Adrenal gland (tissue), 12 donors: ENCODE results near the gene ZNF143. TPM values are rescaled to one million over a fixed set of nuclear protein-coding genes. Genes with fewer than 3 reads are reported as not detected.
"Not testable (repeated sequence)": the region's sequence is repeated elsewhere in the genome, so short reads cannot be mapped to it uniquely, and the experiment has no call there.

ENCODE experiments used
- DNase-seq, 7 donors: peaks; one replicate each; pipeline ENCODE4 v3.0.0-alpha.2; 2019 to 2020
- H3K27ac ChIP-seq, 5 donors: fragments of 200-600 bp; sonication (generic) in 4 of 5; 1 replicate in 3 of 5; 2 replicates in 2 of 5; pipeline versions ENCODE4 v1.5.1 to v1.8.0; 2016 to 2020; ENCODE audit warnings: mild to moderate bottlenecking in 1 of 5
- H3K27me3 ChIP-seq: fragments of 200-600 bp; 2 replicates; pipeline ENCODE4 v1.8.0; 2021
- H3K36me3 ChIP-seq, 2 donors: fragments of 200-600 bp; replicated peaks in 1 of 2; 1 replicate in 1 of 2; 2 replicates in 1 of 2; pipeline versions ENCODE4 v1.5.1 to v1.8.0; 2018 to 2022
- H3K4me1 ChIP-seq, 2 donors: fragments of 200-600 bp; replicated peaks in 1 of 2; 1 replicate in 1 of 2; 2 replicates in 1 of 2; pipeline versions ENCODE4 v1.5.1 to v1.8.0; 2018 to 2021
- H3K4me3 ChIP-seq, 4 donors: fragments of 200-600 bp; sonication (generic) in 3 of 4; one replicate each; pipeline ENCODE4 v1.5.1; 2016 to 2018
- H3K9me3 ChIP-seq, 3 donors: fragments of 200-600 bp; sonication (generic) in 1 of 3; replicated peaks in 1 of 3; 1 replicate in 2 of 3; 2 replicates in 1 of 3; pipeline versions ENCODE4 v1.5.1 to v1.8.0; 2016 to 2021
- CTCF ChIP-seq, 6 experiments: fragments of 450-650 bp in 4 of 6; fragments of 200-600 bp in 2 of 6; sonication (generic) in 1 of 6; IDR thresholded peaks; 1 replicate in 5 of 6; 2 replicates in 1 of 6; pipeline versions ENCODE4 v1.5.1 to v1.8.0; 2016 to 2021; ENCODE audit warnings: antibody characterized with exemption in 6 of 6, mild to moderate bottlenecking in 2 of 6, moderate library complexity in 1 of 6
- POLR2A ChIP-seq, 2 donors: fragments of 450-650 bp; IDR thresholded peaks; one replicate each; pipeline ENCODE4 v1.6.1; 2017; ENCODE audit warnings: antibody characterized with exemption in 2 of 2, mild to moderate bottlenecking in 2 of 2, moderate library complexity in 1 of 2
- WGBS, 4 donors: extraction: QIAGEN DNeasy Blood & Tissue Kit in 2 of 4; methylation state at CpG; one replicate each; pipeline versions ENCODE4 v1.1.5 to v1.1.7; 2013 to 2017; 5-methylcytosine and 5-hydroxymethylcytosine counted together
- intact Hi-C, 2 donors: fragments of 100-400 bp; cut with DNase I; formaldehyde crosslinking; loops; one replicate each; pipeline versions ENCODE4 v1.14.1 to v1.15.0; 2022 to 2023
- polyA plus RNA-seq, 3 donors: library from polyadenylated mRNA; stranded (reverse); fragments of 200-250 nt in 2 of 3; fragments of 350-450 nt in 1 of 3; fragmentation: Illumina TruSeq in 1 of 3; extraction: RNeasy Lipid Tissue Mini Kit (QIAGEN cat#74804) in 1 of 3; gene quantifications; one replicate each; pipeline ENCODE4 v1.2.3, GENCODE V29; 2013 to 2014
- total RNA-seq, 9 donors: library from RNA; depleted of rRNA in 4 of 9; stranded (reverse); fragments of >200 nt in 4 of 9; fragments of 120-200 nt in 1 of 9; fragmentation: NEBNext Ultra II Directional in 1 of 9; extraction: Animal tissue kit (Norgen Biotek cat#: 25700) in 1 of 9; gene quantifications; one replicate each; pipeline versions ENCODE4 v1.1.0 to v1.2.4, GENCODE V29; 2013 to 2023
- donor health status: healthy with polysubstance abuse.
- donor health status: Bipolar disorder and iron deficiency.
- donor health status: DM: yes; HTN: yes; CAD: no.
- donor health status: DM: no; HTN: no; CAD: no.
- donor health status: DM: no; HTN: no; CAD: no.
- donor health status: DM: yes; HTN: yes; CAD: no.

Gene ZNF143
- total and polyA plus RNA-seq, 12 donors = 6.8 to 29.8 (median 17.1) TPM

- Histone ChIP-seq H3K4me1 (peaks cover 7 to 17% of the 10 kb centered on the region in 2 donors), H3K27me3 (no peaks in the 10 kb centered on the region), H3K36me3 (no peaks in the 10 kb centered on the region), H3K27ac (no peak overlapping the region), H3K4me3 (no peak overlapping the region), H3K9me3 (no peaks in the 10 kb centered on the region)
- intact Hi-C loops = loop anchor here (10.0 kb wide), 2 partner anchors 82 to 212 kb away; no protein-coding TSS in a partner anchor
- TF ChIP-seq CTCF (IDR thresholded peaks at IDR 0.05) = no peak
- no peak for TF ChIP-seq POLR2A (IDR thresholded peaks at IDR 0.05)
- no peak for DNase-seq
- WGBS, 4 donors = 89 to 93% (median 90%) methylated on average over 9 of the region's 9 CpGs
Measured at GRCh38 chr11:9533058-9533457, 72.2 kb downstream of the ZNF143 start.

- no peaks in the 10 kb centered on the region for H3K27me3 ChIP-seq
- DNase-seq = no peak
- no peaks in the 10 kb centered on the region for H3K36me3 ChIP-seq
- no peak overlapping the region for H3K4me3 ChIP-seq
- WGBS, 4 donors = 79 to 86% (median 82%) methylated on average over 5 of the region's 5 CpGs
- no peaks in the 10 kb centered on the region for H3K9me3 ChIP-seq
- TF ChIP-seq POLR2A (IDR thresholded peaks at IDR 0.05) = no peak
- no peak for TF ChIP-seq CTCF (IDR thresholded peaks at IDR 0.05)
- H3K27ac ChIP-seq = no peak overlapping the region
- H3K4me1 ChIP-seq = peaks cover 0 to 8% of the 10 kb centered on the region in 2 donors
- intact Hi-C loops = loop anchor here (10.0 kb wide), 2 partner anchors 81 to 211 kb away; no protein-coding TSS in a partner anchor
Measured at GRCh38 chr11:9533736-9534473, 73.1 kb downstream of the ZNF143 start.

- Histone ChIP-seq H3K9me3 (no peaks in the 10 kb centered on the region), H3K4me3 (no peak overlapping the region), H3K27ac (peak overlapping the region in 1 of 5 donors; percentile 40), H3K27me3 (no peaks in the 10 kb centered on the region), H3K4me1 (no peaks in the 10 kb centered on the region), H3K36me3 (no peaks in the 10 kb centered on the region)
- TF ChIP-seq POLR2A (IDR thresholded peaks at IDR 0.05) (no peak), CTCF (IDR thresholded peaks at IDR 0.05) (peak; percentile 51 to 83 (median 76))
- intact Hi-C loops = loop anchor here (10.0 kb wide), 2 partner anchors 80 to 210 kb away; no protein-coding TSS in a partner anchor
- peak; percentile 59 to 88 (median 72) for DNase-seq
- 74 to 80% (median 75%) methylated on average over 6 of the region's 6 CpGs for WGBS, 4 donors
Measured at GRCh38 chr11:9535189-9535781, 74.5 kb downstream of the ZNF143 start.

- Histone ChIP-seq H3K4me3 (no peak overlapping the region), H3K36me3 (no peaks in the 10 kb centered on the region), H3K27me3 (no peaks in the 10 kb centered on the region), H3K4me1 (no peaks in the 10 kb centered on the region), H3K27ac (no peak overlapping the region), H3K9me3 (no peaks in the 10 kb centered on the region)
- intact Hi-C loops = loop anchor here (10.0 kb wide), 2 partner anchors 76 to 206 kb away; no protein-coding TSS in a partner anchor
- TF ChIP-seq POLR2A (IDR thresholded peaks at IDR 0.05) (no peak), CTCF (IDR thresholded peaks at IDR 0.05) (no peak)
- WGBS, 4 donors = 58 to 61% (median 59%) methylated on average over 2 of the region's 2 CpGs
- no peak for DNase-seq
Measured at GRCh38 chr11:9538548-9538947, 77.7 kb downstream of the ZNF143 start.

- H3K27me3 ChIP-seq, intact Hi-C loops, H3K4me3 ChIP-seq, H3K36me3 ChIP-seq, H3K27ac ChIP-seq, H3K4me1 ChIP-seq, H3K9me3 ChIP-seq, DNase-seq: not testable (repeated sequence)
- 90 to 93% (median 90%) methylated on average over 5 of the region's 5 CpGs for WGBS, 4 donors
Measured at GRCh38 chr11:9549216-9549615, 88.4 kb downstream of the ZNF143 start.
